NCI-H524 treated with DMSO at 0.1 percent for 48 hours (cell line): ENCODE measurements around the gene HOMER2.

Source experiments
- DNase-seq: peaks from one replicate; lab custom pipeline; 2025; lab: John Stamatoyannopoulos, UW

The HOMER2 gene

DNA sequence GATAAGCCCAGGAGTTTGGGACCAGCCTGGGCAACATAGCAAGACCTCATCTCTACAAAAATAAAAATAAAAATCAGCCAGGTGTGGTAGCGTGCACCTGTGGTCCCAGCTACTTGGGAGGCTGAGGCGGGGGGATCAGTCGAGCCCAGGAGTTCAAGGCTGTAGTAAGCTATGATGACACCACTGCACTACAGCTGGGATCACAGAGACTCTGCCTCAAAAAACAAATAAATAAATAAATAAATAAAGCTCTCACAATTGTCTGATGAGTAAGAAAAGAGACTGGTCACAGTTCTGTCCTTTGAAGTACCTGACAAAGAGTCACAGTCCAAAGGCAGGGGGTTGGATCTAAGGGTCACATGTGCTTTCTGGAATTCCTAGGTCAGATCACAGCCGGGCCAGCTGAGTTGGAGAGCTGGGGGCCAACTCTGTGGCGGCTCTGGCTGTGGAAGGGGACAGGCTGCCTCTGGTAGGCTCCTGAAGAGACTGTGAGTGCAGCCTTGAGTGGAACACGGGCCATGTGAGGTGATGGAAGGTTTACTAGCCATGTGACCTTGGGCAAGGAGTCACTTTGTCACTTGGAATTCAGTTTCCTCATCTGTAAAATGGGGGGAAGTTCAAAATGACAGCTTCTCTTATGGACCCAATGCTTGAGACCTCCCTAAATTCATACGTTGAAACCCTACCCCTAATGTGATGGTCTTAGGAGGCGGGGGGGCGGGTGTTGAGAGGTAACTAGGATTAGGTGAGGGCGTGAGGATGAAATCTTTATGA lies 95.9 kb downstream of the HOMER2 start:
- no peak for DNase-seq

DNA sequence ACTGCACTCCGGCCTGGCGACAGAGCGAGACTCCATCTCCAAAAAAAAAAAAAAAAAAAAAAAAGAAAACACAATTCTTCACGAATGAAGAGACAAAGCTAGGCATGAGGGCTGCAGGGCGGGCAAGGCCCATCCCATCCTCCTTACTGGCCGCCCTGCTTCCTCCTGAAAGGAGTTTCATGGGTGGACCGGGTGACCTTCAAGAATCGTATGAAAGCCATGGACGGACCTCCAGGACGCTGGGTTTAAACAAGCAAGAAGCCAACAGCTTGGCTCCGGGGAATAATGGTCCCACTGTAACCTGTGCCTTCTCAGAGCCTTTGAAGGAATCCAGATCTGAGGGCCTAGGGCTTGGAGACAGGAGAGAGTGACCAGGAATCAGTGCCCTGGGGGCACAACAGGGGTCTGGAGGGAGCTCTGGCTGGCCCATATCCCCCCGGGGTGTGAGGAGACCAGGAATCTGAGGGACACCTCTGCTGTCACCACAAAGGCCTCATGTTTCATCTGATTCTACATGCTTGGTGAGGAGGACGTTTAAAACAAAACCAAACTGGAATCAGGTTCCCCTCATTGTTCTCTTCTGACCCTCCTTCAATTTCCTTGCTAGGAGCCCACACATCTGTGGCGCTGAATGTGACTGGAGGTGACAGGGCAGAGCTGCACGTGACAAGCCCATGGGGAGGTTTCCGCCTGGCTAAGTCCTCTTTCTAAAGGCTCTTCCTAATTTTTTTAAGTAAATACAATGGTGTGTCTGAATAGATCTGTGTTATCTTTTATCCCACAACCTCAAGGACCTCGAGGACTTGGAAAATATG lies 97.0 kb downstream of the HOMER2 start:
- no peak for DNase-seq

DNA sequence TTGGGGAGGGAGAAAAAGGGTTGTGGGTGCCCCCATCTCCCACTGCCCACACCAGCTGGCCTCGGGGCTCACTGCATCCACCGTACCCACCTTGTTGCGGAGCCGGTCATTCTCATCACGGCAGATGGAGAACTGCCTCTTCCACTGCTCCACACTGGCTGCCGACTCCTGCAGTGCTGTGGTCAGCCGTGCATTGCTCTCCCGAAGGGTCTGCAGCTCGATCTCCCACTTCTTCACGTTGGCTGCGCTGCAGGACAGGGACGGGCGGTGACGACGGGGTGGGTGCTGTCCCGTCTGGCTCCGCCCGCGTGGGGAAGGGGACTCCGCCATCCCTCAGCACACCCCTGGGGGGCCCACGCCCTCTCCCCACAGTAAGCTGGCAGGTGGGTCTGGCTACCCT lies 98.0 kb downstream of the HOMER2 start:
- no peak for DNase-seq

DNA sequence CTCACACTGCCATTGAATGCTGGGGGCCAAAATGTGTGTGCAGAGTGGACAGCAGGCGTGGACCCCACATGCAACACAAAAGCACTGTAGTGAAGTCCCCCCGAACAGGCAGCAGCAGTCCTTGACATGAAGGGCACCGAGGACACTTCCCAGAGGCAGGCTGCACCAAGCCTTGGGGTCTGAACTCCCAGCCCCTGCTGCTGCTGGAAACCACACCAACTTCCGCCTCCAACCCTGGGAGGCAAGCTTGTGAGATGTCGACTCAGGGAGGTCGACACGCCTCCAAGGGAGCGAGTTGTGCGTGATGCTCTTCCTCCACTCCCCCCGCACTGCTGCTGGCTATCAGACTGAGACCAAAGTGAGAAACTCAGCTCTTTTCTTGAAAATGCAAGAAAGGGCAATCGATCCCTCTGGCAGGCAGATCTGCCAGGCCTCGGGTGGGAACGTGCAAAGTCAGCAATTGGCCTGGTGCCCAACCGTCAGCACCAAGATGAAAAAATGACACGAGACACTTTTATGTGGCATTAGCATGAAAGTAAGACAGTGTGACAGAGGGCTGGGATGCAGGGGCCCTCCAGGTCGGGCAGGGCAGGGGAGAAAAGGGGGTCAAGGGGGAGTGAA lies 99.5 kb downstream of the HOMER2 start:
- DNase-seq: no peak

DNA sequence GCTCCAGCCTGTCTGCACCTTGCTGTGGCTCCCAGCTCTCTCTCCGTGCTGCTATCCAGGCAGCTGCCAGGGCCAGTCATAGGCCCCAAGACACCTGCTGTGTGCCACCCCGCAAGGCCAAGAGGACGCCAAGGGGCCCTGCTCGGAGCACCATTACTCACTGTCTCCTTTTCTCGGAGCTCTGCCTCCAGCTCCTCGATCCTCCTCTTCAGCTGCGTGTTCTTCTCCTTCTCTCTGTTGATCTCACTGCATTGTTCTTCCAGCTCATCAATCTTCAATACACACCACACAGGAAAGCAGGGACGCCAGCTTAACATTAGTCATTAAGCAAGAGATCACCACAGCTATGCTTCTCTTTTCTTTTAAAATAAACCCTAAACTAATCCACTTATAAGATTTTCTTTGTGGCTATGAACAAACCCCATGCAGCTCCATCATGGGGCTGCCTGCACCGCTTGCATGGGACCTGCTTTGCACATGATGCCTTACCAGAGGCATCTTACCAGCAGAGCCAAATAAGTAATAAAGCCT lies 100.5 kb downstream of the HOMER2 start:
- DNase-seq: no peak

DNA sequence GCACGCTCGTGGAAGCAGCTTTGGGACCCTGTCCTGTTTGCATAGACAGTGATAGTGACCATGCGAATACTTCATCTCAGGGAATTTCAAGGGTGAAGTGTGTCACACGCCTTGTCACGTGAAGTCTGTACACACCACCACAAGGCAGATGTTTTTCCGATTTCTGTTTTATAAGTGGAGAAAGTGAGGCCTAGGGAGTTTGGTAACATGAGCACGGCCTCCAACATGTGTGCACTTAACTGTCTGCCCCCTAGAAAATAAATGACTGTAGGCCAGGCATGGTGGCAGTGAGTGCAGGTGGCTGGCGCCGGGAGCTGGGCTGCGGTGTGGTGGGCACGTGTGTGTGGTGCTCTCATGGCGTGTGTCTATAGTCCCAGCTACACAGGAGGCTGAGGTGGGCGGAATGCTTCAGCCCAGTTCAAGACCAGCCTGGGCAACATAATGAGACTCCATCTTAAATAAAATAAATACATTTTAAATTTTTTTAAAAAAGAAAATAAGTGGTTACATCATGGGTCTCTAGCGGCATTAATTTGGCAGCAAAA lies 101.1 kb downstream of the HOMER2 start:
- no peak for DNase-seq

DNA sequence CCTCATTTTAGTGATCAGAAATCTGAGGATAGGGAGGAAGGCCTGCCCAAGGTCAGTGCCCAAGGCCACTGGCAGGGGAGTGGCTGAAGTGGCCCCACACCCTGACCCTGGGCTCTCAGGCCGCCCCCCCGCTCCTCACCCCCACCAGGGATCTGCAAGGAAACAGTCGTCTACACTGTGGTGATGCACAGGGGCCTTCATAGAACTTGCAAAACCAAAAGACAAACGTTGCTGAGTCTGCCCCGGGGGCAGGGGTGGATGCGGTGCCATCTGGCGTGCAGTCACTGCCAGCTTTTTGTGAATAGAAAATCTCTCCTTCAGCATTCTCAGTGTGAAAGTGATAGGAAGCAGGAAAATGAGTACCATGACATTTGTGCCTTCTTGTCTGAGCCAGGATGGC lies 101.8 kb downstream of the HOMER2 start:
- peak; percentile 39 for DNase-seq

DNA sequence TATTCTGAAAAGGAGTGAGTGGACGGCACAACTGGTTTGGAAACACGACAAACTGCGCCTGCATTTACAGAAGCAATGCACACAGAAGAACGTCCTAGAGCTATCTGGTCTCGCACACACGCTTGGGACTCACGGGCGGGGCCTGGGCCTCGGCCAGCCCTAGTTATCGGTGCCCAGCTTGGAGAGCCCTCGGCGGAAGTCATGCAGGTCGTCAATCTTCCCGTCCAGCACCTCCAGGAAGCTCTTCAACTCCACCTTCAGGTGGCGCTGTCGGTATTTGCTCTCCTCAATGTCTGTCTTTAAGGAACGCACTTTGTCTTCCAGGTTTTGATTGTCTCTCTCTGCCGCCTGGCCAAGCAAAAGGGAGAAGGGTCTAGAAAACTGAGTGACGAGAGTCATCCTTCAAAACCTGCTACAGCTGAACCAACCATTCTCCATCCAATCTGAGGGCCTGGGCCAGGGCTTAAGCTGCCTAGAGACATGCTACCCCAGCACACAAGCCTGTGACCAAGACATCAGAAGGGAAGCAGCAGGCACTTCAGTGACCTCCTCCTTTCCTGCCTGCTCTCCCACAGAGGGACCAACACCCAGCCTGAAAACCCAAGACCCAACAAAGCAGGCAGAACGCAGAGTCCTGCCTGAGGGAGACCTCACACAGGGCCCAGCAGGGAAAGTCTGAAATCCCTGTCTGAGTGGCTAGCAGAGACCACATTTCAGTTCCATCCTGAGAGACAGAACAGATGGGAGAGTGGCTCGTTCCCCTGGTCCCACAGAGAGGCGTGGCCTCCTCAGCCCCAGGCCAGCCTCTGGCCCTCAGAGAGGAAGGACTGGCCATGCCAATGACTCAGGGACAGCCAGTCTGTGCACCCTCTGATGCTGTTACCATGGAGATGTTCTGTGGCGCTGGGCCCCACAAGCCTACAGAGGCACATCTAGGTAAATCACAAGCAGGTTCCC lies 102.7 kb downstream of the HOMER2 start:
- peak; percentile 77 for DNase-seq

DNA sequence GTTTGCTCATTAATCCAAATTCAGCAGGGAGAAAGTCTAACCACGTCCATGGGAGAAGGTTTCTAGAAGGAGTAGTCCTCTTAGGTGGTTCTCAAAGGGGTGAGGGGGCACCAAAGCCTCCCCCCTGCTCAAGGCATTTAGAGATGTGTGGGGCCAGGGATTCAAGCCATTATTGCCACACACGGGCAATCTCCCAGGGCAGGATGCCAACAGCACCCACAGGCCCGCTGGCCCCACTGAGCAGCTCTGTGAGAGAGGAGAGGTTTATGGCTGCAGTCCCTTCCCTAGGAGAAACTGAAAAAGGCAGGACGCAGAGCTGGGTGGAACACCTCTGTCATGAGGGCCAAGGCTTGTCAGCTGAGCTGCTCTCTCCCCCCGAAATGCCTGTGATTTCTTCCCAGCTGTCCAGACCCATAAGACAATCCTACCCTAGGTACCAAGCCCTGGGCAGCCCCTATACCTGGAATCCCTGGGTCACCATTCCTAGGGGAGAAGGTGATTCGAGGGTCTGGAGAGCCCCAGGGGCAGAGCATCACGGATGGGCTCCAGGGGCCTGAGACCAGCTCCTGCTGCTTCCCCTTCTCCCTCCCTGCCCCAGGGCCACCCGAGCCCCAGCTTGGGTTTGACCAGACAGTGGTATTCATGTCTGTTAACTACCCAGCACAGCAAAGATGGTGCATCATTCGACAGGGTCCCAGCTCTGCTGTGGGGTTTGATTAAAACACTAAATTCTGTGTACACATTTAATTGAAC lies 104.1 kb downstream of the HOMER2 start:
- DNase-seq: no peak

DNA sequence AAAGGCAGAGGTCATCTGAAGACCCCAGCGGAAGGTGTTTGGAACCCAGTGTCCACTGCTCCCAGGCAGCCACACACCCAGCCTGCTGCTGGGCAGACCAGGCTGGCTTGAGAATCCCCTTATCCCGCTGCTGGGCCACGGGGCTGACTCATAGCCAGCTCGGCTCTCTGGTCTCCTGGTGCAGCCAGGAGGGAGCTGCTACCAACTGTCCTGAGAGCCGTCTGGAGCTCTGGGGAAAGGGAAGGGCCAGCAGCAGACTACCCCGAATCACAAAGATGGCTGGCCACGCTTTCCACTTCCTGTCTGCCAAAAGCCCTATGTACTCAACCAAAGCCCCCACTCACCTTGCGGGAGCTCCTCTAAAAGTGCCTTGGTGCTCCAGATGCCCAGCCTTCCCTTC lies 104.8 kb downstream of the HOMER2 start:
- no peak for DNase-seq

DNA sequence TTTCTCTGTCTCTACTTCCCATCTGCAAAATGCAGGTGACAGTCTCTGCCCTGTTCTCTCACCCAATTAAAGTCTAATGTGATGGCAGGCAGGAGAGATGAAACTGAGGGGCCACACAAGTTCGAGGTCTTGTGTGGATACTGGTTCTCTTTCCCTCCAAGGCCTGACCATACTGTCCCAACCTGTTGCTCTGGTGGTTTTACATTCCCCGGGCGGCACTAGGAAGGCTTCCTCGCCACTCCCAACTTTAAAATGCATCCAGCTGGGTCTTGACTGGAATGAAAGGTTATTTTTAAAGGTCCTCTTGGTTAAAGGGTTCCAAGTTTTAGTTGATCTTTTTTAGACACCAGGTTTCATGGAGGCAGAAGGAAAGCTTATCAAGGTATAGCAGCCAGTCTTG lies 105.9 kb downstream of the HOMER2 start:
- DNase-seq: no peak

DNA sequence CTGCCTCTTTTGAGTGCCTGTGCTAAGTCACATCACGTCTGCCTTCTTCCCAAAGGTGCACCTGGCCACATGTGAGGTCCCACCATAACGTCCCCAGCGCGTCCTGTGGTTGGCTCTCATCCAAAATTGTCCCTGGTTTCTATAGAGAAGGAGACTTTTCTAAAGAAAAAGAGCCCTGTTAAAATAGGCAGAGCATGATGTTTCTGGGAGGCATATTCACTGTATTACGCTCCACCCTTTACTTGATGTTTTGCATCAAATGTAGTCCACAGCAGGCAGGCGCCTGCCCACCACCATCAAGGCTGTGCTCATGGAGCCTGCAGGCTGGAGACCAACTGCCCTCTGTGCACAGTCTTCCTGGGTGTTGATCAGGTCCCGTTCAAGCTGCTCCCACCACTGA lies 106.8 kb downstream of the HOMER2 start:
- DNase-seq: no peak

DNA sequence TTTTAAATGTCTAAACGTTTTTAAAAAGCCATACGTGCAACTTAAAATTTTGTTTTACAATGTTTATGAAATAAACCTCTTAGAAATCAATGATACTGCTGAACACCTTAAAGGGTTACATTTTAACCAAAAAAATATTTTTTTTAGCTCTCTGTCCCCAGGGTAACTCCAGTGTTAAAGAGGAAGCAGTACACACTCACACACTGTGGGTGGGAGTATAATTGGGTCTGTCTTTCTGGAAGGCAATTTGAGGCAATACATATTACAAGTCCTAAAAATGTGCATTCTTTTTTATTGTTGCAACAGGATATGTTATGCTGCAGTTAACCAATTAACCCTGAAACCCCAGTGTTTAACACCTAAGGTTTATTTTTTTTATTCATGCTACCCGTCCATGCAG lies 109.0 kb downstream of the HOMER2 start:
- DNase-seq: no peak

DNA sequence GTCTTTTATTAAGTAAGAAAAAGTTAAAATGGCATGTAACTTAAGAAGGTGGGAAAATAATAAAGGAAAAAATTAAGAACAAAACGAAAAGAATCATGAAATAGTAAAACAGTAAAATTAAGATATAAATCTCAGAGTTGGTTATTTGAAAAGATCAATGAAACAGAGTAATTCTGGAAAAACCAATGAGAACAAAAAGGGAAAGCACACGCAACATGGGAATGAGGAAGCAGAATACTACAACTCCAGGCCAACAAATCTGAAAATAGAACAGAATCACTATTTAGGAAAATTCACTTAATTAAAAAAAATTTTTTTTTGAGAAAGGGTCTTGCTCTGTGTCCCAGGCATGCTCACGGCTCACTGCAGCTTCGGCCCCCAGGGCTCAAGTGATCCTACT lies 112.4 kb downstream of the HOMER2 start:
- DNase-seq: no peak

DNA sequence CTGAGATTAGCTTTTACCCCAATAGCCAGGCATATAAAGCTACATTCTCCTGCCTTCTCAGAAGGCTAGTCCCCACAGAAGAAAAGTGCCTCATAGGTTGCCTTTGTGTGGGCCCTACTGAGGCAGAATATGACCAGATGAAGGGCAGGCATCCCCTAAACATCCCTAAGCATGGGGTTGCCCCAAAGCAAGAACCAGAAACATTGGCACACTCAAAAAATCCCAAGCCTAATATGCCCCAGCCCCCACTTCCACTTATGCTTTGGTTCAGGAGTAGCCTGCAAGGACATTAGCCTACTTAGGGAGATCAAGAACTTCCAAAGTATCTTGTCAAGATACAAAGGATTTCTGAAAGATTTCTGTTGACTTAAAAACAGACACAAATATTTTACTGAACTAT lies 113.4 kb downstream of the HOMER2 start:
- DNase-seq: no peak

DNA sequence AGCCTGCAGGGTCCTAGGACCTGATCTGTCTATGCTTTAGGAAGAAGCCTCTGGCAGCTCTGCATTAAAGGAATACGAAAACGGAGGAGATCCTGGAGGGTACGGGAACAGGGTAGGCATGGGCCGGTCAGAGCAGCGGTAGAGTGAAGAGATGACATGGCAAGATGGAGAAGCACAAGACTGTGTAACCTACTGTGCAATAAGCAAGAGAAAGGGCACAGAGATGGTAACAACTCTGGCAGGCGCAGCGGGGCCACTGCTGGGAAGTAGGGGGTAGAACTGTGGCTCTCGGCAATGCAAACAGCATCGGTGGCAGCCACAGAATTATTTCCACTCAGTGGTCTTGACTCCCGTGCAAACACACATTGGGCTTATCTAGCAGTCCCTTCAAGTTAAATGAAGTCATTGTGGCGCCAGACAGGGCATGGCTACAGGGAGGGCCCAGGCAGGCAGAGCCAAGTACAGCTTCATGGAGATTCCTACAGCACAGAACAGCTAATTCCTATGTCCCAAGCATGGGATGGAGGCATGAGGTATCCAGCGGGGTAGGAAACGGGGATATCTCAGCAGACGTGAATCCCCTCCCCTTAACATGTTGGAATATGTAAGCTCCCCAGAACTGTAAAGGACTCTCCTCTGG lies 114.3 kb downstream of the HOMER2 start:
- DNase-seq: no peak

DNA sequence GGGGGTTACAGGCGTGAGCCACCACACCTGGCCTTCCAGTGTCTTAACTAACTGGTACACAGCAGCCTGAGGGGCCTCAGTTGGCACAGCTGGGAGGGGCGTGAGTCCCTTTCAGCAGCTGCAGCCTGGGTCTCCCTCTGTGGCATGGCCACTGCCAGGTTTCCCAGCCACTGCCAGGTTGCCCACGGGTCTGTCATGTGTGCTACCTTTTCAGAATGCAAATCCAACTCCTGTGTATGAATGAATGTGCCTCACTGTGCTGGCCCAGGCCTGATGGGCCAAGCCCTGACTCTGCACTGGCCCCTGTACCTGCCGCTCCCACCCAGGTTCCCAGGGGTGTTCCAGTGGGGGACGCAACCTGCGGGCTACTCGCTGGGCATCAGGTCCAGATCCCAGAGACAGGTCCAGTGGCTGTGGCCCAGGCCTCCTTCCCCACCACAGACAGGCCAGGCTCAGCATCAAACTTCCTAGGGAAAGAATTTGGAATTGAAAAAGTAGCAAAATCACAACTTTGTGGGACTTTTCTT lies 117.1 kb downstream of the HOMER2 start:
- DNase-seq: no peak

DNA sequence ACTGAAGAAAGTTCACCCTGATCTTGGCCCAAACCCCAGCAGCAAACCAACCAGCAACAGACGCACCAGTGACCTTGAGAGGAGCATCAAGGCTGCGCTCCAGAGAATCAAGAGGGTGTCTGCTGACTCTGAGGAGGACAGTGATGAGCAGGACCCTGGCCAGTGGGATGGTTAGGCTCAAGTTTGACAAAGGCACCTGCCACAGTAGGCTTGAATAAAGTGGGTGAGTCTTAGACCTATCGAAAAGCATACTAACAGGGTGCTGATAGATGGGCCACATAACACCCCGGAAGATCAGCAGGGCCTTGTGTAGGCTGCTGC lies 119.2 kb downstream of the HOMER2 start:
- no peak for DNase-seq

DNA sequence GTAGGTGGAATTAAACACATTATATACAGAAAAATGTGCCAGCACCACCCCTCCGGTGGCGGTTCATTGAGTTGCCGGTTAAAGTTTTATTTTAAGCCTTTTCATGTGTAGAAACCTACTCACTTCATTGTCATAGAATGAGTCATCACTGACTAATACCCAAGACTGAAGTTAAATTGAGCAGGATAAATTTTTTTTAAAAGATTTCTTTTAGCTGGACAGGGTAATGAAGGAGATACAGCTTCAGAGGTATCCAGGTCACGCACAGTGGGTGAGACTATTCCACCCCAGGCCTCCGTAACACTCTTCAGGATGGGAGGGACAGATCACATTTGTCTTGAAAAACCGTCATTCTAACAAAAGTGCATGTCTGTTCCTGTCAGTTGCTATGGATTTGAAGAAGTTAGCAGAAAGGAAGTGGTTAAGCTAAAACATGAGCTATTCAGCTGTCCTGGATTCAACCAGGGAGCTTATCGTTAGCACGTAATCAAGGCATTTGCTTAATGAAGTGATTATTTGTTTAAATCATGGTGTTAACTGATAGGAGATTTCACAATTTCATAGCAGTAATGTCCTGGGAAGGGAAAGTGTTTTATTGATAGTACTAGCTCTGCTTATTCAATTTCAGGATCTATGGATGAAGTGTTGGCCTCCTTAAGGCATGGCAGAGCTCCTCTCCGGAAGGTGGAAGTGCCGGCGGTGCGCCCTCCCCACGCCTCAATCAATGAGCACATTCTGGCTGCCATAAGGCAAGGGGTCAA lies 119.7 kb downstream of the HOMER2 start:
- no peak for DNase-seq
